Measurements from ENCODE around the gene GGA1.

- no peak for TF ChIP-seq POLR2A (IDR thresholded peaks at IDR 0.05)
- TF ChIP-seq CTCF (IDR thresholded peaks at IDR 0.05), result no peak
- TF ChIP-seq EP300 (IDR thresholded peaks at IDR 0.05), result no peak
- no peak for TF ChIP-seq POLR2AphosphoS5 (IDR thresholded peaks at IDR 0.05)
Measured at GRCh38 chr22:37680191-37680851, 71.7 kb downstream of the GGA1 start.

All from upper lobe of left lung (tissue), 4 donors.